Measurements from ENCODE around the gene AHDC1.
"Not testable (repeated sequence)": the region's sequence is repeated elsewhere in the genome, so short reads cannot be mapped to it uniquely, and the experiment has no call there.

DNA sequence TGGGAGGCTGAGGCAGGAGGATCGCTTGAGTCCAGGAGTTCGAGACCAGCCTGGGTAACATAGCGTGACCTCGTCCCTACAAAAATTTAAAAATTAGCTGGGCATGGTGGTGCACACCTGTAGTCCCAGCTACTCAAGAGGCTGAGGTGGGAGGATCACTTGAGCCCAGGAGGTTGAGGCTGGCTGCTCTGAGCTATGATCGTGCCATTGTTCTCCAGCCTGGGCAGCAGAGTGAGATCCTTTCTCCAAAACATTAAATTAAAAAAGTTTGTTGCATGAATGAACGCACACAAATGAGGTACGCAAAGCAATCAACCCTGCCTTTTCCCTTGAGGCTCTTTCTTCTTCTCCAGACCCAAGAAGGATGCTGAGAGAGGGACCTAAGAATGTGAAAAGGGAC is 50.1 kb downstream of the AHDC1 start:
- TF ChIP-seq, protein P1, sequence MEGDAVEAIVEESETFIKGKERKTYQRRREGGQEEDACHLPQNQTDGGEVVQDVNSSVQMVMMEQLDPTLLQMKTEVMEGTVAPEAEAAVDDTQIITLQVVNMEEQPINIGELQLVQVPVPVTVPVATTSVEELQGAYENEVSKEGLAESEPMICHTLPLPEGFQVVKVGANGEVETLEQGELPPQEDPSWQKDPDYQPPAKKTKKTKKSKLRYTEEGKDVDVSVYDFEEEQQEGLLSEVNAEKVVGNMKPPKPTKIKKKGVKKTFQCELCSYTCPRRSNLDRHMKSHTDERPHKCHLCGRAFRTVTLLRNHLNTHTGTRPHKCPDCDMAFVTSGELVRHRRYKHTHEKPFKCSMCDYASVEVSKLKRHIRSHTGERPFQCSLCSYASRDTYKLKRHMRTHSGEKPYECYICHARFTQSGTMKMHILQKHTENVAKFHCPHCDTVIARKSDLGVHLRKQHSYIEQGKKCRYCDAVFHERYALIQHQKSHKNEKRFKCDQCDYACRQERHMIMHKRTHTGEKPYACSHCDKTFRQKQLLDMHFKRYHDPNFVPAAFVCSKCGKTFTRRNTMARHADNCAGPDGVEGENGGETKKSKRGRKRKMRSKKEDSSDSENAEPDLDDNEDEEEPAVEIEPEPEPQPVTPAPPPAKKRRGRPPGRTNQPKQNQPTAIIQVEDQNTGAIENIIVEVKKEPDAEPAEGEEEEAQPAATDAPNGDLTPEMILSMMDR (IDR thresholded peaks at IDR 0.05), result not testable (repeated sequence)
- not testable (repeated sequence) for TF ChIP-seq POLR2A (IDR thresholded peaks at IDR 0.05; ENCODE audit: low read depth); POLR2AphosphoS5 (IDR thresholded peaks at IDR 0.05); EP300 (IDR thresholded peaks at IDR 0.05)

All from esophagus muscularis mucosa (tissue), 4 donors.